Upper lobe of left lung (tissue), 6 donors: ENCODE data around the gene RPL37. TPM values are rescaled to one million over a fixed set of nuclear protein-coding genes. Genes with fewer than 3 reads are reported as not detected.
"Not testable (repeated sequence)": the region's sequence is repeated elsewhere in the genome, so short reads cannot be mapped to it uniquely, and the experiment has no call there.

ENCODE experiments used
- ATAC-seq, 2 donors: fragments of 200-7000 bp; cut with Tn5 transposase; one replicate each; pipeline ENCODE4 v1.9.1; 2022; ENCODE audit warnings: mild to moderate bottlenecking in 2 of 2, moderate library complexity in 2 of 2; ENCODE audit not compliant: low FRiP score in 2 of 2
- DNase-seq, 2 donors: peaks; one replicate each; pipeline ENCODE4 v3.0.0-alpha.2; 2019 to 2020
- H3K27ac ChIP-seq, 4 donors: fragments of 200-600 bp; sonication (generic); one replicate each; pipeline ENCODE4 v1.5.1; 2016 to 2019
- H3K27me3 ChIP-seq, 4 donors: fragments of 200-600 bp; sonication (generic); one replicate each; pipeline ENCODE4 v1.5.1; 2017 to 2019
- H3K36me3 ChIP-seq, 4 donors: fragments of 200-600 bp; sonication (generic); one replicate each; pipeline ENCODE4 v1.5.1; 2016 to 2019
- H3K4me1 ChIP-seq, 4 donors: fragments of 200-600 bp; sonication (generic); one replicate each; pipeline ENCODE4 v1.5.1; 2018 to 2019
- H3K4me3 ChIP-seq, 4 donors: fragments of 200-600 bp; sonication (generic); one replicate each; pipeline ENCODE4 v1.5.1; 2017 to 2019; ENCODE audit warnings: mild to moderate bottlenecking in 2 of 4, moderate library complexity in 1 of 4
- H3K9me3 ChIP-seq, 4 donors: fragments of 200-600 bp; sonication (generic); one replicate each; pipeline ENCODE4 v1.5.1; 2018 to 2019
- CTCF ChIP-seq, 6 experiments: fragments of 450-650 bp in 4 of 6; fragments of 200-600 bp in 2 of 6; sonication (generic) in 2 of 6; IDR thresholded peaks; one replicate each; pipeline ENCODE4 v1.5.1; 2016 to 2019; ENCODE audit warnings: antibody characterized with exemption in 6 of 6
- EP300 ChIP-seq, 4 donors: sonication (generic); formaldehyde crosslinking; IDR thresholded peaks; one replicate each; pipeline ENCODE4 v1.5.1; 2017; ENCODE audit warnings: antibody characterized with exemption in 4 of 4, control low read depth in 2 of 4
- POLR2A ChIP-seq, 4 donors: fragments of 450-650 bp; IDR thresholded peaks; one replicate each; pipeline ENCODE4 v1.5.1; 2016 to 2017; ENCODE audit warnings: antibody characterized with exemption in 4 of 4, mild to moderate bottlenecking in 2 of 4
- POLR2AphosphoS5 ChIP-seq, 2 donors: sonication (generic); formaldehyde crosslinking; IDR thresholded peaks; one replicate each; pipeline ENCODE4 v1.5.1; 2017; ENCODE audit warnings: antibody characterized with exemption in 2 of 2
- WGBS, 2 donors: methylation state at CpG; one replicate each; pipeline ENCODE4 v1.1.5; 2017 to 2018; 5-methylcytosine and 5-hydroxymethylcytosine counted together
- total RNA-seq, 6 donors: library from RNA; depleted of rRNA in 4 of 6; stranded (reverse); fragments of >200 nt in 4 of 6; gene quantifications; one replicate each; pipeline versions ENCODE4 v1.1.0 to v1.2.1, GENCODE V29; 2016 to 2021
- donor health status: DM: no; HTN: no; CAD: no; lungs with moderate emphysema.
- donor health status: DM: no; HTN: yes; CAD: no; lungs with severe emphysema.

Gene RPL37
- total RNA-seq, 6 donors from 2014 or later, result 115 to 977 (median 185) TPM

- H3K36me3 ChIP-seq, result peaks cover 0 to 7% (median 0%) of the 10 kb centered on the region in 4 donors
- no peaks in the 10 kb centered on the region for H3K27me3 ChIP-seq
- no peak overlapping the region for H3K4me3 ChIP-seq
- DNase-seq (no peak), ATAC-seq (no peak)
- H3K4me1 ChIP-seq, result peaks cover 20 to 46% (median 38%) of the 10 kb centered on the region in 4 donors
- no peaks in the 10 kb centered on the region for H3K9me3 ChIP-seq
- H3K27ac ChIP-seq, result no peak overlapping the region
- TF ChIP-seq POLR2AphosphoS5 (IDR thresholded peaks at IDR 0.05), result no peak
- TF ChIP-seq POLR2A (IDR thresholded peaks at IDR 0.05), result no peak
- TF ChIP-seq EP300 (IDR thresholded peaks at IDR 0.05), result no peak
- no peak for TF ChIP-seq CTCF (IDR thresholded peaks at IDR 0.05)
- WGBS, 2 donors, result 43 to 67% methylated on average over 3 of the region's 3 CpGs
Measured at GRCh38 chr5:40791715-40792139, 43.3 kb downstream of the RPL37 start.

GRCh38 chr5:40790947-40791593 lies 44.0 kb downstream of the RPL37 start:
- WGBS, 2 donors, result 69 to 75% methylated on average over 3 of the region's 3 CpGs
- ATAC-seq, result no peak

GRCh38 chr5:40788941-40789340 lies 46.1 kb downstream of the RPL37 start:
- not testable (repeated sequence) for H3K27ac ChIP-seq, H3K9me3 ChIP-seq, H3K4me3 ChIP-seq, ATAC-seq, DNase-seq, H3K27me3 ChIP-seq, H3K36me3 ChIP-seq
- peaks cover 17 to 41% (median 30%) of the 10 kb centered on the region in 4 donors for H3K4me1 ChIP-seq
- WGBS, 2 donors, result 94 to 96% methylated on average over 5 of the region's 5 CpGs

More at GRCh38 chr5:40790947-40791593, 44.0 kb downstream of the RPL37 start:
- Histone ChIP-seq H3K27me3 (no peaks in the 10 kb centered on the region), H3K36me3 (peaks cover 0 to 7% (median 0%) of the 10 kb centered on the region in 4 donors), H3K4me3 (no peak overlapping the region), H3K4me1 (peaks cover 13 to 39% (median 32%) of the 10 kb centered on the region in 4 donors), H3K9me3 (no peaks in the 10 kb centered on the region), H3K27ac (no peak overlapping the region)
- no peak for TF ChIP-seq CTCF (IDR thresholded peaks at IDR 0.05)
- TF ChIP-seq POLR2A (IDR thresholded peaks at IDR 0.05), result no peak
- no peak for TF ChIP-seq EP300 (IDR thresholded peaks at IDR 0.05)
- TF ChIP-seq POLR2AphosphoS5 (IDR thresholded peaks at IDR 0.05), result no peak
- DNase-seq, result no peak

GRCh38 chr5:40787986-40788385 lies 47.0 kb downstream of the RPL37 start:
- H3K9me3 ChIP-seq, result no peaks in the 10 kb centered on the region
- H3K36me3 ChIP-seq, result peaks cover 0 to 7% (median 0%) of the 10 kb centered on the region in 4 donors
- ATAC-seq (no peak), DNase-seq (no peak)
- H3K27me3 ChIP-seq, result no peaks in the 10 kb centered on the region
- H3K4me1 ChIP-seq, result peaks cover 19 to 44% (median 28%) of the 10 kb centered on the region in 4 donors
- TF ChIP-seq POLR2A (IDR thresholded peaks at IDR 0.05), result no peak
- H3K27ac ChIP-seq, result no peak overlapping the region
- WGBS, 2 donors, result 95 to 100% methylated on average over 1 of the region's 1 CpG
- no peak overlapping the region for H3K4me3 ChIP-seq

- H3K4me1 ChIP-seq, result peaks cover 22 to 48% (median 32%) of the 10 kb centered on the region in 4 donors
- not testable (repeated sequence) for H3K9me3 ChIP-seq, DNase-seq, H3K4me3 ChIP-seq, ATAC-seq, H3K27me3 ChIP-seq, H3K27ac ChIP-seq, H3K36me3 ChIP-seq
- WGBS, 2 donors, result 88 to 97% methylated on average over 3 of the region's 3 CpGs
Measured at GRCh38 chr5:40786664-40787063, 48.4 kb downstream of the RPL37 start.

- H3K27ac ChIP-seq, result no peak overlapping the region
- no peaks in the 10 kb centered on the region for H3K9me3 ChIP-seq
- ATAC-seq, result no peak
- WGBS, 2 donors, result 84 to 89% methylated on average over 1 of the region's 1 CpG
- DNase-seq, result no peak
- H3K4me3 ChIP-seq, result no peak overlapping the region
- H3K4me1 ChIP-seq, result peaks cover 19 to 49% (median 26%) of the 10 kb centered on the region in 4 donors
- H3K36me3 ChIP-seq, result peaks cover 0 to 7% (median 0%) of the 10 kb centered on the region in 4 donors
- TF ChIP-seq CTCF (IDR thresholded peaks at IDR 0.05) (no peak), POLR2AphosphoS5 (IDR thresholded peaks at IDR 0.05) (no peak), POLR2A (IDR thresholded peaks at IDR 0.05) (no peak), EP300 (IDR thresholded peaks at IDR 0.05) (no peak)
- no peaks in the 10 kb centered on the region for H3K27me3 ChIP-seq
Measured at GRCh38 chr5:40784916-40785315, 50.1 kb downstream of the RPL37 start.
